ENCODE results near the gene HTN1. TPM values are rescaled to one million over a fixed set of nuclear protein-coding genes. Genes with fewer than 3 reads are reported as not detected.
"Not testable (repeated sequence)": the region's sequence is repeated elsewhere in the genome, so short reads cannot be mapped to it uniquely, and the experiment has no call there.

HTN1 gene
- not detected for total RNA-seq

DNA sequence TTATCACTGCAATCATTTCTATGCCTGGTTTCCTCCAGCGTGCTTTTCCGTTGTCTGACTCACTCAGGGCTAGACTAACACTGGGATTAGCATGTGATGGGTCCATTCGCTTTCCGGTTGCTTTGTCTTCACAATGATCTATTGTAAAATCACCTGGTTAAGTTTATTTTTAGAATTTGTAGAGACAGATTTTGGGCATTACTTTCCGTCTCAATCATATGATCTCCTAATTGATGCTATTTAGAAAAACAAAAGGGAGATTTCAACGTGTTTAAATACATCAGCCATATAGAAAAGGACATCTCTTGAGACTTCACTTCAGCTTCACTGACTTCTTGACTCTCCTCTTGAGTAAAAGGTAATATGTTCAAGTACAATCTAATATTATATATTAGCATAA lies at the start of gene HTN1:
Gene HTN1, plus strand, starts transcription at position 301 of the 400 bp plus-strand sequence. CDS start 2,639 bp downstream, outside the sequence.
- H3K4me1 ChIP-seq (ENCODE audit: control insufficient read depth in 3 of 3, insufficient read depth in 3 of 3, low read length in 3 of 3); H3K27ac ChIP-seq (ENCODE audit: low read depth, low read length); H3K9ac ChIP-seq (ENCODE audit: low read depth in 1 of 3, low read length in 3 of 3); H3K27me3 ChIP-seq (ENCODE audit: control insufficient read depth in 3 of 3, insufficient read depth in 3 of 3, low read length in 3 of 3); H3K36me3 ChIP-seq (ENCODE audit: control insufficient read depth in 3 of 3, insufficient read depth in 3 of 3, low read length in 3 of 3); H3K4me3 ChIP-seq (ENCODE audit: low read length in 3 of 3); H3K9me3 ChIP-seq (ENCODE audit: control insufficient read depth in 3 of 3, low read length in 3 of 3): not testable (repeated sequence)

GRCh38 chr4:70000711-70001110 lies 49.5 kb upstream of the HTN1 start:
- Histone ChIP-seq H3K4me1 (ENCODE audit: control insufficient read depth in 3 of 3, insufficient read depth in 3 of 3, low read length in 3 of 3) (no peaks in the 10 kb centered on the region), H3K9ac (ENCODE audit: low read depth in 1 of 3, low read length in 3 of 3) (no peak overlapping the region), H3K9me3 (ENCODE audit: control insufficient read depth in 3 of 3, low read length in 3 of 3) (no peaks in the 10 kb centered on the region), H3K27me3 (ENCODE audit: control insufficient read depth in 3 of 3, insufficient read depth in 3 of 3, low read length in 3 of 3) (no peaks in the 10 kb centered on the region), H3K36me3 (ENCODE audit: control insufficient read depth in 3 of 3, insufficient read depth in 3 of 3, low read length in 3 of 3) (no peaks in the 10 kb centered on the region), H3K4me3 (ENCODE audit: low read length in 3 of 3) (no peak overlapping the region), H3K27ac (ENCODE audit: low read depth, low read length) (no peak overlapping the region)

DNA sequence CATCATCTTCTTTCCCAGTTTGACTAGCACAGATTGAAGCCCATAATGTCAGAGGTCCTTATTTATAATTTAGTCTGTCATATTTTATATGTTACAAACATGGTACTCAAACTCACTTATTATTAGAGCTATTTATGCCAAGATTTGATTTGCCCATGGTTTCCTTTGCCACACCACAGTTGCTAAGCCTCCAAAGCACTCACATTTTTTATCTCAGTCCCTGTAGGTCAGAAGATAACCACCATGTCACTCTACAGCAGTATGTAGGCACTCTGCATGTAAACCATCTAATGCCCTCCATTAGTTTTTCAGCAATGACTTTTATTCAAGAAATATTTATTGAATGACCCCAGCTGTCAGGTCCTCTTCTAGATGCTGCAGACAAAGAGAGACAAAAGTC lies 47.7 kb upstream of the HTN1 start:
- Histone ChIP-seq H3K4me3 (ENCODE audit: low read length in 3 of 3) (no peak overlapping the region), H3K4me1 (ENCODE audit: control insufficient read depth in 3 of 3, insufficient read depth in 3 of 3, low read length in 3 of 3) (no peaks in the 10 kb centered on the region), H3K9me3 (ENCODE audit: control insufficient read depth in 3 of 3, low read length in 3 of 3) (no peaks in the 10 kb centered on the region), H3K27ac (ENCODE audit: low read depth, low read length) (no peak overlapping the region), H3K36me3 (ENCODE audit: control insufficient read depth in 3 of 3, insufficient read depth in 3 of 3, low read length in 3 of 3) (no peaks in the 10 kb centered on the region), H3K9ac (ENCODE audit: low read depth in 1 of 3, low read length in 3 of 3) (no peak overlapping the region), H3K27me3 (ENCODE audit: control insufficient read depth in 3 of 3, insufficient read depth in 3 of 3, low read length in 3 of 3) (no peaks in the 10 kb centered on the region)

- no peaks in the 10 kb centered on the region for H3K4me1 ChIP-seq (ENCODE audit: control insufficient read depth in 3 of 3, insufficient read depth in 3 of 3, low read length in 3 of 3)
- no peaks in the 10 kb centered on the region for H3K36me3 ChIP-seq (ENCODE audit: control insufficient read depth in 3 of 3, insufficient read depth in 3 of 3, low read length in 3 of 3)
- H3K4me3 ChIP-seq (ENCODE audit: low read length in 3 of 3): no peak overlapping the region
- H3K27ac ChIP-seq (ENCODE audit: low read depth, low read length): no peak overlapping the region
- no peaks in the 10 kb centered on the region for H3K27me3 ChIP-seq (ENCODE audit: control insufficient read depth in 3 of 3, insufficient read depth in 3 of 3, low read length in 3 of 3)
- no peak overlapping the region for H3K9ac ChIP-seq (ENCODE audit: low read depth in 1 of 3, low read length in 3 of 3)
- H3K9me3 ChIP-seq (ENCODE audit: control insufficient read depth in 3 of 3, low read length in 3 of 3): no peaks in the 10 kb centered on the region
Observed at GRCh38 chr4:70008771-70009170, 41.5 kb upstream of the HTN1 start.

DNA sequence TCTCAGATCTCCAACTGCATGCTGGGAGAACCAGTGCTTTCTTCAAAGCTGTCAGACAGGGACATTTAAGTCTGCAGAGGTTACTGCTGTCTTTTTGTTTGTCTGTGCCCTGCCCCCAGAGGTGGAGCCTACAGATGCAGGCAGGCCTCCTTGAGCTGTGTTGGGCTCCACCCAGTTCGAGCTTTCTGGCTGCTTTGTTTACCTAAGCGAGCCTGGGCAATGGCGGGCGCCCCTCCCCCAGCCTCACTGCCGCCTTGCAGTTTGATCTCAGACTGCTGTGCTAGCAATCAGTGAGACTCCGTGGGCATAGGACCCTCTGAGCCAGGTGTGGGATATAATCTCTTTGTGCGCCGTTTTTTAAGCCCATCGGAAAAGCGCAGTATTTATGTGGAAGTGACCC lies 31.2 kb upstream of the HTN1 start:
- H3K27ac ChIP-seq (ENCODE audit: low read depth, low read length); H3K9me3 ChIP-seq (ENCODE audit: control insufficient read depth in 3 of 3, low read length in 3 of 3); H3K4me3 ChIP-seq (ENCODE audit: low read length in 3 of 3): not testable (repeated sequence)

DNA sequence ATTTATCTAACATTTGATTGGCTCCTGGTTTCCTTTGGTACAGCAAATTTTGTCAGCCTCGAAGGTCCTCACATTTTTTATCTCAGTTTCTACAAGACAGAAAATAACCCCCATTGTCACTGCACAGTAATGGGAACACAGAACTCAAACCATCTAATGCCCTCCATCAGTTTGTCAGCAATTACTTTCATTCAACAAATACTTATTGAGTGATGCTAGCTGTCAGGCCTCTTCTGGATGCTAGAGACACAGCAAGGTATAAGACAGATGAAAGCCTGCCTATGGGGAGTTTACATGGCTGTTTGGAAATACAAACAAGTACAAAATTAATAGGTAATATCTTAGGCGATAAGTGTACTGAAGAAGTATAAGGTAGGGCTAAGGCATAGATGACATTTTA lies 27.0 kb upstream of the HTN1 start:
- Histone ChIP-seq H3K9me3 (ENCODE audit: control insufficient read depth in 3 of 3, low read length in 3 of 3) (no peaks in the 10 kb centered on the region), H3K4me1 (ENCODE audit: control insufficient read depth in 3 of 3, insufficient read depth in 3 of 3, low read length in 3 of 3) (no peaks in the 10 kb centered on the region), H3K27ac (ENCODE audit: low read depth, low read length) (no peak overlapping the region), H3K36me3 (ENCODE audit: control insufficient read depth in 3 of 3, insufficient read depth in 3 of 3, low read length in 3 of 3) (no peaks in the 10 kb centered on the region), H3K4me3 (ENCODE audit: low read length in 3 of 3) (no peak overlapping the region), H3K9ac (ENCODE audit: low read depth in 1 of 3, low read length in 3 of 3) (no peak overlapping the region), H3K27me3 (ENCODE audit: control insufficient read depth in 3 of 3, insufficient read depth in 3 of 3, low read length in 3 of 3) (no peaks in the 10 kb centered on the region)

More for the DNA sequence above, 31.2 kb upstream of the HTN1 start:
- H3K36me3 ChIP-seq (ENCODE audit: control insufficient read depth in 3 of 3, insufficient read depth in 3 of 3, low read length in 3 of 3); H3K27me3 ChIP-seq (ENCODE audit: control insufficient read depth in 3 of 3, insufficient read depth in 3 of 3, low read length in 3 of 3); H3K9ac ChIP-seq (ENCODE audit: low read depth in 1 of 3, low read length in 3 of 3); H3K4me1 ChIP-seq (ENCODE audit: control insufficient read depth in 3 of 3, insufficient read depth in 3 of 3, low read length in 3 of 3): not testable (repeated sequence)

GRCh38 chr4:70027011-70027410 lies 23.2 kb upstream of the HTN1 start:
- Histone ChIP-seq H3K4me3 (ENCODE audit: low read length in 3 of 3) (no peak overlapping the region), H3K36me3 (ENCODE audit: control insufficient read depth in 3 of 3, insufficient read depth in 3 of 3, low read length in 3 of 3) (no peaks in the 10 kb centered on the region), H3K4me1 (ENCODE audit: control insufficient read depth in 3 of 3, insufficient read depth in 3 of 3, low read length in 3 of 3) (no peaks in the 10 kb centered on the region), H3K9me3 (ENCODE audit: control insufficient read depth in 3 of 3, low read length in 3 of 3) (no peaks in the 10 kb centered on the region), H3K27me3 (ENCODE audit: control insufficient read depth in 3 of 3, insufficient read depth in 3 of 3, low read length in 3 of 3) (no peaks in the 10 kb centered on the region), H3K27ac (ENCODE audit: low read depth, low read length) (no peak overlapping the region), H3K9ac (ENCODE audit: low read depth in 1 of 3, low read length in 3 of 3) (no peak overlapping the region)

DNA sequence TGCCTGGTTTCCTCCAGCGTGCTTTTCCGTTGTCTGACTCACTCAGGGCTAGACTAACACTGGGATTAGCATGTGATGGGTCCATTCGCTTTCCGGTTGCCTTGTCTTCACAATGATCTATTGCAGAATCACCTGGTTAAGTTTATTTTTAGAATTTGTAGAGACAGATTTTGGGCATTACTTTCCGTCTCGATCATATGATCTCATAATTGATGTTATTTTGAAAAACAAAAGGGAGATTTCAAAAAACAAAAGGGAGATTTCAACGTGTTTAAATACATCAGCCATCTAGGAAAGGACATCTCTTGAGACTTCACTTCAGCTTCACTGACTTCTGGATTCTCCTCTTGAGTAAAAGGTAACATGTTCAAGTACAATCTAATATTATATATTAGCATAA lies 22.1 kb upstream of the HTN1 start, which contains the start of gene HTN3:
Gene HTN3, plus strand, starts transcription at position 301 of the 400 bp plus-strand sequence. CDS start 2,282 bp downstream, outside the sequence.
- not testable (repeated sequence) for H3K9me3 ChIP-seq (ENCODE audit: control insufficient read depth in 3 of 3, low read length in 3 of 3); H3K27ac ChIP-seq (ENCODE audit: low read depth, low read length); H3K27me3 ChIP-seq (ENCODE audit: control insufficient read depth in 3 of 3, insufficient read depth in 3 of 3, low read length in 3 of 3); H3K36me3 ChIP-seq (ENCODE audit: control insufficient read depth in 3 of 3, insufficient read depth in 3 of 3, low read length in 3 of 3); H3K4me1 ChIP-seq (ENCODE audit: control insufficient read depth in 3 of 3, insufficient read depth in 3 of 3, low read length in 3 of 3); H3K4me3 ChIP-seq (ENCODE audit: low read length in 3 of 3); H3K9ac ChIP-seq (ENCODE audit: low read depth in 1 of 3, low read length in 3 of 3)

- H3K36me3 ChIP-seq (ENCODE audit: control insufficient read depth in 3 of 3, insufficient read depth in 3 of 3, low read length in 3 of 3): not testable (repeated sequence)
Observed at GRCh38 chr4:70037559-70037958, 12.7 kb upstream of the HTN1 start.

DNA sequence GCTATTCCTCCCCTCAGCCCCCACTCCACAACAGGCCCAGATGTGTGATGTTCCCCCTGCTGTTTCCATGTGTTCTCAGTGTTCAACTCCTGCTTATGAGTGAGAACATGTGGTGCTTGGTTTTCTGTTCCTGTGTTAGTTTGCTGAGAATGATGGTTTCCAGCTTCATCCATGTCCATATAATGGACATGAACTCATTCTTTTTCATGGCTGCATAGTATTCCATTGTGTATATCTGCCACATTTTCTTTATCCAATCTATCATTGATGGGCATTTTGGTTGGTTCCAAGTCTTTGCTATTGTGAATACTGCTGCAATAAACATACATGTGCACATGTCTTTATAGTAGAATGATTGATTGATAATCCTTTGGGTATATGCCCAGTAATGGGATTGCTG lies 10.3 kb upstream of the HTN1 start:
- H3K9ac ChIP-seq (ENCODE audit: low read depth in 1 of 3, low read length in 3 of 3); H3K4me1 ChIP-seq (ENCODE audit: control insufficient read depth in 3 of 3, insufficient read depth in 3 of 3, low read length in 3 of 3); H3K4me3 ChIP-seq (ENCODE audit: low read length in 3 of 3); H3K36me3 ChIP-seq (ENCODE audit: control insufficient read depth in 3 of 3, insufficient read depth in 3 of 3, low read length in 3 of 3); H3K9me3 ChIP-seq (ENCODE audit: control insufficient read depth in 3 of 3, low read length in 3 of 3); H3K27me3 ChIP-seq (ENCODE audit: control insufficient read depth in 3 of 3, insufficient read depth in 3 of 3, low read length in 3 of 3); H3K27ac ChIP-seq (ENCODE audit: low read depth, low read length): not testable (repeated sequence)

More at GRCh38 chr4:70037559-70037958, 12.7 kb upstream of the HTN1 start:
- not testable (repeated sequence) for H3K27me3 ChIP-seq (ENCODE audit: control insufficient read depth in 3 of 3, insufficient read depth in 3 of 3, low read length in 3 of 3); H3K9ac ChIP-seq (ENCODE audit: low read depth in 1 of 3, low read length in 3 of 3); H3K4me3 ChIP-seq (ENCODE audit: low read length in 3 of 3); H3K9me3 ChIP-seq (ENCODE audit: control insufficient read depth in 3 of 3, low read length in 3 of 3); H3K4me1 ChIP-seq (ENCODE audit: control insufficient read depth in 3 of 3, insufficient read depth in 3 of 3, low read length in 3 of 3); H3K27ac ChIP-seq (ENCODE audit: low read depth, low read length)

All from skeletal muscle tissue (tissue), 4 donors.